Activated CD4-positive, alpha-beta T cell treated with anti-CD3 and anti-CD28 coated beads, Interleukin-10, Interleukin-2, amounts not matched to agents 100 ng/mL and 50 ng/mL, durations not matched to agents 16 hours and 8 hours (primary cell): ENCODE results near the gene HES5.

Source experiments
- DNase-seq: peaks from one replicate; pipeline ENCODE4 v3.0.0-alpha.2; 2020

HES5 gene

DNA sequence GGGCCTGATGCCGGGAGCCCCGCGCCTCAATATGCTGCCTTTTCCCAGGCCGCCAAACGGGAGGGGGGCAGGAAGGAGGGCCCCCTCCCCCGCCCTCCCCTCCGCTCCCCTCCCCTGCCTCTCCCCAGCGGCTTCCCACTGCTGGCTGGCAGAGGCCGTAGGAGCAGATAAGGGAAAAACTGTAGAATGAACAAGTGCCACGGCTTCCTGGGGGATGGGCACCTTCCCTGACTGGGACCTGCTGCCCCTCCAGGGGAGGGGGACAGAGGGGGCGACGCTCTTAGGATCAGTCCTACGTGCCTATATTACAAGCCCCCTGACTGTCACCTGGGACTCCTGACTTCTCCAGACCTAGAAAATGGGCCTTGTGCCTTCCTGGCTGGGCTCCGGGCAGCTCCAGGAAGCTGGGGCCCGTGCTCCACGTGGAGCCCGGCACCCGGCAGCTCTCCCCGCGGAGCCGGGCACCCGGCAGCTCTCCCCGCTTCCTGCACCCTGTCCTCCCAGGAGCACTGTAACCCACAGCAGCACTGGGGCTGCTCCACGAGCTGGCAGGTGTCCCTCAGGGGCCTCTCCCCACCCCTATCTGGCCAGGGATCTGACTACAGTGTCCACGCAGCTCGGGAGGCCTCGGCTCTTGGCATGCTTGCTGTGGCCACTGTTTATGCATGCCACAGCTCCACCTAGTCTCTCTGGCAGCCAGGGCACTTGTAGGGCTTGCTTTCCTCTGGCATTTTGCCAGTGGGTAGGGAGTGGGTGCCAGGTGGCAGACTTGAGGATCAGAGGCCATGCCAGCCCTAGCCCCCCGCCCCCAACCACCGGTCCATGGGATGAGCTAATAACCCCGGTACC is 674 bp upstream of the HES5 start:
- DNase-seq: no peak

DNA sequence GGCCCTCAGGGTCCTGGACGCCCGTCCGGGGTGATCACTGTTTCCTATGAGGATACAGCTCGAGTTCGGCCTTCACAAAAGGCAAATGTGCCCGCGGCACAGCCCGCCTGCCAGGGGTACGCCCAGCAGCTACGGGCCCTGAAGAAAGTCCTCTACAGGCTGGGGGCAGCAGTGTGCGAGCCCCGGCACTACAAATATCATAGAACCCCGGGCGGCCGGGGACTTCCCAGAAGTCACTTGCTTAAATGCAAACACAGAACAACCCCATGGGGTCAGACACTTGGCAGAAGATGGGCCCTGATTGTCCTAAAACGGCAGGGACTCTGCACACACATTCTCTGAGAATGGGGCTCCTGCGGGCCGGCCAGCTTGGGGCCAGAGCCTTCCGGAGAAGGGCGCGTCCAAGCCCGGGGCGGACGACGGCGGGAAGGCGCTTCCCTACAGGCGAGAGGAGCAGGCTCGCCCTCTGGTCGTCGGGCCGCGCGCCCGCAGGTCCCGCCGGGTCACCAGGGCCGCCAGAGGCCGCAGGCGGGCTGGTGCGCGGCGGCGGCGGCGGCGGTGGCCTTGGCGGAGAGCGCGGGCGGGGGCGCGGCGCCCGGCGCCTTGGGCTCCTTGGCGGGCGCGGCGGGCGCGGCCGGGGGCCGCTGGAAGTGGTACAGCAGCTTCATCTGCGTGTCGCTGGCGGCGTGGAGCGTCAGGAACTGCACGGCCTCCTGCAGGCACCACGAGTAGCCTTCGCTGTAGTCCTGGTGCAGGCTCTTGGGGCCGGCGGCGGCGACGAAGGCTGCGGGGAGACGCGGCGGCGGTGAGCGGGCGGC is 888 bp downstream of the HES5 start:
- peak; percentile 59 for DNase-seq

DNA sequence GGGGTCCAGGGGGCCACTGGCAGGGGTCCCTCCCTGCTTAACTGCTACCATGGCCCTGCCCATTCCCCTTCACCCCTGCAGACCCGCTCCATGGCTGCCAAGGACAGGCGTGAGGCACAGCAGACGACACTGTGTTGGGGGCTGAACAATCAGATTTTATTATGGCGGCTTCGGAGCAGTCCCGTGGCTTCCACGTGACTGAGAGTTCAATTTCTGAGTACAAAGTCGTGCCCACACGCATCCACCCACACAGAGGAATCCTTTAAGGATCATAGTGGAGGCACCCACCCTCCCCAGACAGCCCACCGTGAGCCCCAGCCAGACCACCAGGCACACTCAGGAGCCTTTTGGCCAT is 1.5 kb downstream of the HES5 start:
- DNase-seq: no peak

DNA sequence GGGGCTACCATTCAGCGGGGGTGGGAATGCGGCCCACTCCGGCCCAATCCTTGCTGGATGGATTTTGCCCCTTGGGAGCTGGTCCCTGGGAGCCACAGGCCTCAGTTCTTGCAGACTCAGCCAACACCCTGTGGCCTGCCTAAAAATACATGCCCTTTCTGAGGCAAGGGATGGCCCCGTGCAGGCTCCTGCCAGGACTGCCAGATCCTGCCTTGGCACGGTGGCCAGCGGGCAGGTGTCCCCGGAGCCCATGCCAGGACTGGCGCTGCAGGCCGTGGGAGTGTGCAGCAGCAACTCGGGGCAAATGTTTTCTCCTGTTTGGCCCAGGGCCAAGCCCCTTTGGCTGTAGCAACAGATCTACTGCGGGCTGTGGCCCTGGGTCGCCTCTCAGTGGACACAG is 2.0 kb downstream of the HES5 start:
- no peak for DNase-seq

DNA sequence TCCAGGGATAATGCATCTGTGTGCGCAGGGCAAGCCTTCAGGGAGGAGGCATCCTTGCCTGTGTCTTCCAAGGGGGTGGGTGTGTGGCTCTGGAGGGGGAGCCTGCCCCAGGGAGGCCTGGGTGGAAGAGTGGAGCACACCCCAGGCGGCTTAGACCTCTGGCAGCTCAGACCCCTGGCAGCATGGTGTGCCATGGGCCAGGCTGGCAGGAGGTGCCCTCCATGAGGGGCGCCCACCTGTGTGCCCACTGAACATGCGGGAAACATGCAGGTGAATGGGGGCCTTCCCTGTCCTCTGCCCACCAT is 2.6 kb downstream of the HES5 start:
- no peak for DNase-seq

- peak; percentile 80 for DNase-seq
These were observed 3.1 kb downstream of the HES5 start for GRCh38 chr1:2526824-2527555.

GRCh38 chr1:2525920-2526823 is 3.9 kb downstream of the HES5 start, which contains the start of gene PANK4:
TSS of gene PANK4 (minus strand) at chr1:2526596. CDS start at chr1:2526587, 9 bp downstream.
- peak; percentile 96 for DNase-seq

DNA sequence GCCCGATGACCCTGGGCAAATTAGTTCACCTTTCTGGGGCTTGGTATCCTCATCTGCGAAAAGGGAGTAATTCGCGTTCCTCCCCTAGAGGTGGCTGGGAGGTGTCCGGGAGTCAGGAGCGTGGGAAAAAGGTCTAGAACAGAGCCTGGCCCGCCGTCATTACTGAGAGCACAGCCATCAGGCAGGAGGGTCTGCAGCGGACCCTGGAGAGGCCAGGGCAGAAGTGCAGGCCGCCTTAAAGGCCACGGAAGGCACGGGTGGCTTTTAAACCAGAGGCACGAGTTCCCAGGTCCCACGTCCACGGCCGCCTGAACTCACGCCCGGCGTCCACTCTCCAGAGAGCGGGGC is 4.5 kb downstream of the HES5 start:
- no peak for DNase-seq

DNA sequence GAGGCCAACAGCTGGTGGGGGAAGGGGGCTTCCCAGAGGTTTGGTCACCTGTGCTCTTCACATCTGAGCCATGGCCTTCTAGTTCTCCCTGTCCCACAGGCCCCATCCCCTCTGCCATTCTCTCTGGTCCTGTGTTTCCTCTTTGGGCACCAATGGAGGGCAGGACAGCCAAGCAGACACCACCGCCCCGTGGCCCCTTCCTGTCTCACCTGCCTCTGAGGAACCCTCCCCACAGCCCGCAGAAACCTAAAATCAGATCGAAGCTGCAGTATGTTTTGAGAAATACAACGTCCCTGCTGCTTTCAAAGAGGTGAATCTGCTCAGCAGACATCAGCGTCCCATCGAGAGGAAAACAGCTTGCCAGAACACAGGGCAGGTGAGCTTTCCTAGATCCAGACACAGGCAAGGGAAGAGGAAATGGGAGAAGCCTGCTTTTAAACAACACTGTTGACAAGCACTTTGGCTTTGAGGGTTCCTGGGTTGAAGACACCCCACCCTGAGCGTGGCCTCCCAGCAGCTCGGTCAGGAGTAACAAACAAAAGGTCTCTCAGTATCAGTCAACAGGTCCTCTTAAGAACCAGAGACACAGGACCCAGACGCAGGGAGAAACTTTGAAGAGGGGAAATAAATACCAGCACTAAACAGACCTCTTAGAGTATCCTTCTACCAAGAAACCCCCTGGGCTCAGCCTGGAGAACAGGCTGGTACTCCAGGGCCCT is 6.0 kb downstream of the HES5 start:
- DNase-seq: peak; percentile 61

DNA sequence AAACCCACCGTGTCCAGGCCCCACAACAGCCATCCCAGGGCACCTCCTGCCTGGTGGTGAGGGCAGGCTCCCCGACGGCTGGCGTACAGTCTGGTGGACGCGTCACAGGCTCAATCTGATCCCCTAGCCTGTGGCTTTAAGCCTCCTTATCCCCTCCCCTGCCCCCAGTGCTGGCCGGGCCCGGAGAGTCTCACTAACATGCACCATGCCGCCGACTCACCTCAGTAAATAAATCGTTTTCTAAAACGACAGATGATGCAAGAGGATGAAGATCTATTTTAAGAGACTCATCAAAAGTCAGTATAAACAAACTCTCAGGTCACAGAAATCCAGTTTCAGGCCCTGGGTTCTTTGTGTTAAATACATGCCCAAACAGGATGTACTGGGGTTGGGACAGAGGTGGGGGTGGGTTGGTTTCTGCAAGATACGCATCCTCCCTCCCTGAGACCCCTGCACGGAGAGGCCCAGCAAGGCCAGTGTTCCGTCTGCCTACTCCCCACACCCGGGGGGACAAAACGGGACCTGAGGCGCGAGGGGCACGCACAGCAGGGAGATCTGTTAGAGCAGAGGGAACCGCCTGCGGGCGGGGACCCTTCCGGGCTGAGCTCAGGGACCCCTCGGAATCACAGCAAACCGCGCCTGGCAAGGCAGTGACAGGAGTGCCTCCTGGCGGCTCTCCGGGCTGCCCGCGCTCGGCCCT is 6.7 kb downstream of the HES5 start:
- peak; percentile 51 for DNase-seq

- no peak for DNase-seq
These were observed 7.8 kb downstream of the HES5 start for GRCh38 chr1:2522230-2522629.

DNA sequence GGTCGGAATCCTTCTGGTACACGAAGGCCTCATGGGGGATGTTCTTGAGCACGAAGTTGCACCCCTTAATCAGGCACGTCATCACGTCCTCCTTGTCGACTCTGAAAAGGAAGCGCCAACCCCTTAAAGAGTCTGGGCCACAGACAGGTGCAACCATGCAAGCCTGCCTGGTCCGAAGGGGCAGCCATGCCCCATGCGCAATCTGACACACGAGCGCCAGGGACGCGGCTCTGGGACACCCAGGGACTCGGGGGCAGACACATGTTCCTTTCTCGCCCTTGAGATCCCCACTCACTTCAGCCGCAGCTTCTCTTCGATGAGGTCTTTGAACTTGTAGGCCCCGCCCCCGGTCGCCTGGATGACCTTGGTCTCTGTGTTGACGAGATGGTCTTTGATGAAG is 9.3 kb downstream of the HES5 start:
- DNase-seq: no peak

GRCh38 chr1:2520206-2520605 is 9.9 kb downstream of the HES5 start:
- no peak for DNase-seq

- no peak for DNase-seq
These were observed 10.3 kb downstream of the HES5 start for GRCh38 chr1:2519729-2520128.

DNA sequence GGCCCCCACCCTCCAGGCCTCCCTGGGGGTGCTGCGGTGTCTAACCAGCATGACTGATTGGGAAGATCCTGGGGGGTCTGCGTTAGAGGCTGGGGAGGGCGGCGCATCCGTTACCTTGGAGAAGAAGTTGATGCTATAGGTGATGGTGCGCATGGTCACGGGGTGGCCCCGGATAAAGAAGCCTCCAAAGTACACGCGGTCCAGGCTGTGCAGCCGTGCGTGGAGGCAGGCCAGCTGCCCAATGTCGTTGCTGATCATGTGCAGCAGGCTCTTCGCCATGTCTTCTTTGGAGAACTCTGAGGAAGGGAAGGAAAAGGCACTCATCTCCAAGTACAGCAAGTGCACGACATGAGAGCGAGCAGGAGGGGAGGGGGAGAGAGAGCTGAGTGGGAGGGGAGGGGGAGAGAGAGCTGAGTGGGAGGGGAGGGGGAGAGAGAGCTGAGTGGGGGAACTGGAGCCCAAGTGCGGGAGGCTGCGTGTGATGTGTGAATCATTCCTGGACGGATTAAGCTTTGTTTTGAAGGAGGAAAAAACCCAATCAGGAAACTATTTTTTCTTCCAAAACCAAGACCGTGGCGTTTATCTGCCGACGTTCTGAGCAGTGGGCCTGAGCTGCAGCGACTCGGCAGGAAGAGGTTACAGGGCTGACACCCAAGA is 10.9 kb downstream of the HES5 start:
- no peak for DNase-seq

GRCh38 chr1:2518528-2518927 is 11.5 kb downstream of the HES5 start:
- DNase-seq: no peak

DNA sequence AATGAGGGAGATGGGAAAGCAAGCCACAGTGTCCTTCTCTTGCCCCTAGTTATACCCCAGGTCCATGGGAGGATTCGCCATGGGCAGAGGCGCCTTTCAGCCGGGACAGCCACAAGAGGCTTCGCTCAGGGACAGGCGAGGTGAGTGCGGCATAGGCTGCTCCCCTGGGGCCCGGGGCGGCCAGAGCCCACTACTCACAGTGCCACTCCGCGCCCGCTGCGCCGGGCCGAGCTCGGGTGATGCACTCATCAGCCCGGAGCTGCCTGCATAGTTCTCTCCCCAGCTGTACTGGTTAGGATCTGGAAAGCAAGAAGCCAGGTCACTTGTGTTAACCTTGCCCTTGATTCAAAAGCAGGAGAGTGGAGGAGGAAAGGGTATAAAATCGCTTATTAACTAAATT is 12.1 kb downstream of the HES5 start:
- no peak for DNase-seq

- no peak for DNase-seq
These were observed 13.1 kb downstream of the HES5 start for GRCh38 chr1:2516946-2517345.

DNA sequence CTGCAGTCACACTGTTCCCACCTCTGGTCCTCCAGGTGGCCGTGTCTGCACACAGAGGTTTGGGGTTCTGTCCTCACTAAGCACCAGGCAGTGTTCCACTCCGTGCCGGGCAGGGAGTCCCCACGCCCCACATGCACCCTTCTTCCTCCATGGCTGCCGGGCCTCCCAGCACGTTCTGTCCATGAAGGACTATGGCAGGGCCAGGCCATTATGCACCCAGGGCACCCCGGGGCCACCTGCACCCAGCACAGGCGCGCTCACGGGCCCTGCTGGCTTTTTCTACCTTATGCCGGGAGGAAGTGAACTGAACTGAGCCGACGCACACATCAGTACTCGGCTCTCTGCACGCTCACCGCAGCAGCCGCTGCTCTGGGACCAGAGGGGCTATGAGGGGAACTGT is 13.9 kb downstream of the HES5 start:
- no peak for DNase-seq

DNA sequence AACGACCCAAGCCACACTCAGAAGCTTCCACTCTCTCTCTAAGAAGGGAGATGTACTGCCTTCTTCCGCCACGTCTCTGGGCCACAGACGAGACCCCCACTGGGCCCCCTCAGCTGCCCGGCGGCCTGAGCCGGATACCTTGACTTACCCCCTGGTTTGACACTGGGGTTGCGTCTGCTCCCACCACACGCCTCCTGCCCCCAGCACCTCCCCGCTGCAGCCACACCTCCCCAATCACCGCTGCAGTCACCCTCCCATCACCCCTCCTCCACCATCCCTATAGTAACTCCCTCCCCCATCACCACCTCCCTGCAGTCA is 14.3 kb downstream of the HES5 start:
- no peak for DNase-seq
